Activated T-helper 1 cell treated with Interleukin-2 at 50 U/mL for 16 hours (primary cell): ENCODE measurements around the gene ABCA13.

Experiments
- DNase-seq: peaks from one replicate; pipeline ENCODE4 v3.0.0-alpha.2; 2020; ENCODE audit warnings: low read depth

Gene ABCA13

DNA sequence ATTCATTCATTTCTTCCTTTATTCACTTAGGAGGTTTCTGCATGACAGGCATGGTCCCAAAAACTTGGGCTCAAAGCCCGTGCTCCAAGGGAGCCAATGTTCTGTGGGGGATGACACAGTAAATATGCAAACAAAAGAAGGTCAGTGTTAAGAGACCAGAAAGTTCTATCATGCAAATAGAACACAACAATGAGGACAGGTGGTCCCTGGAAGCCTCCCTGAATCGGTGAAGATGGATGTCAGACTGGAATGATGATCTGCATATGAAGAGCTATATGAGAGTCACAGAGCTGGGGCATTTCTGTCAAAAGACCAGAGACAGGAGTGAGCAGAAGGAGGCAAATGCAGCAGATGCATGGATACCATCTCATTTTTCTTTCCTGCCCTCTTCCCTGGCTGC, 129.0 kb downstream of the ABCA13 start:
- DNase-seq = no peak

- no peak for DNase-seq
Measured at GRCh38 chr7:48301201-48301600, 129.9 kb downstream of the ABCA13 start.

GRCh38 chr7:48304641-48305040, 133.4 kb downstream of the ABCA13 start:
- no peak for DNase-seq

DNA sequence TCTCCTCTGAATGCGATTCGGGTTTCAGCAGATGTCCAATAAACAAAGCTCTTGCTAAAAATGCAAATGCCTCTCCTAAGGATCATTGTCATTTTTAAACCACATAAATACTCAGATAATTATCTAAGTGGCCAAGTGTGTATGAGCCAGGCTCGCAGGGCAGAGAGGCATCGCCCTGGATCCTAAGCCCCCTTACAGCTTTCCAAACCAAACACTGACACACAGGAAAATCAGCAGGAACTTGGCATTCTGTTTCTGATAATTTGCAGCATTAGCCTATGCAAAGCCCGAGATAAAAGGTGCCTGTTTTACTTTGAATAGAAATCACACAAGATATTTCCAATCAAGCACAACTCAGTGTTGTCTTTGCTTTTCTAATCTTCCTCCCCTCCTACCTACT, 134.4 kb downstream of the ABCA13 start:
- no peak for DNase-seq

GRCh38 chr7:48307041-48307714, 135.9 kb downstream of the ABCA13 start:
- DNase-seq = no peak

DNA sequence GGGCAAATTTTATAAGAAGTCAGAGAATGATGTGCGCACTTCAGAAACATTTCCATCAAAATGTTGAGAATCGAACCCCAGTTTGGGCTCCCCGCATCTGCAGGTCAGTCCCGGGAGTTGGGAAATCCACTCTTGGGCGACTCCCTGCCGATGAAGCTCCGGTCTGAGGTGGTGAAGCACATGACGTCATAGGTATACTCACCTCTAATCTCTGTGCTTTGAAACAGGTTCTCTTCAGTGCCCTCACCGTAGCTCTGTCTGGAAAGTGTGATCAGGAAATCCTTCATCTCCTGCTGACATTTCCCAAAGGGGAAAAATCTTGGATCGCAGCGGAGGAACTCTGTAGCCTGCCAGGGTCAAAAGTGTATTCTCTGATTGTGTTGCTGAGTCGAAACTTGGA, 138.5 kb downstream of the ABCA13 start:
- no peak for DNase-seq

DNA sequence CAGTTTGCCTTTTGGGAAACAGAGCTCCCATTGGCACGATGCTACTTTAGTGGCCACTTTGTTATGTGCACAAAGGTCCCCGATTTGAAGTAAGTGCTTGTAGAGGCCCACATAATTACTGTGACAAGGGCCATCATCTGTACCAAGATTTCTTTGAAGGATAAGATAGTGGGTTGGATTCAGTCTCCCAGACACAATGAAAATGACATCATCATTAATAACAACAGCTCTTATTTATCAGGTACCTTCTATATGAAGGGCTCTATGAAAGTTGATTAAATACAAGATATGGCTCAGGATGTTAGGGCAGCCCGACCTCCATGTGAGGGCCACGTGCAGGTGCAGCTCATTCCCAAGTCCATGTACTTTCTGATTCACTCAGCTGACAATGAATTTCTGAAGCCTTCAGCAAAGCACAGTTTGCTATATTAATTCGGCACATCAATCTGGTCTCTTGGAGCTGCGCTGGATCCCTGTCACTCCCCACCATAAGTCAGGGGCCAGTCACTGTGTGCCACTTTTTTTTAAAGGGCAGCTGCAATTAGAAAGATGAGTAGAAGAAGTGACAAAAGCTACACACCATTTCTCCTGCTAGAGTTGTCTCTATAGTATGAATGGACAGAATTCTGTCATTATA, 140.3 kb downstream of the ABCA13 start:
- no peak for DNase-seq

DNA sequence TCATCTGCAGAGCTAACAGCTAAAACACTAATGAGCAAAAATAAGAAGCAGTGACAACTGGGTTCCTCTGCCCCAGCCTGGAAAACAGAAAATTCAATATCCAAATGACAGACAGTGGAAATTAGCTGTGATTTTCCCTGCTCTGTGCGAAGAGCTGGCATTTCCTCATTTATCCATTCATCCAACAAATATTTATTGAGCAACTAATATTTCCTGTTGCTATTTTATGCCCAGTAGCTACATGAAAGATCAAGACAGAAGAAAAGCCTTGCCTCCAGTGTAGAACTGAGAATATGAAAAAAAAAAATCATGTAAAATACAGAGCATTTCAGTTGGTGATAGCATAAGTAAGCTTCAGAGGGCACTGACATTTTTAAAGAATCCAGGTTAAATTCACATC, 140.9 kb downstream of the ABCA13 start:
- DNase-seq = no peak

DNA sequence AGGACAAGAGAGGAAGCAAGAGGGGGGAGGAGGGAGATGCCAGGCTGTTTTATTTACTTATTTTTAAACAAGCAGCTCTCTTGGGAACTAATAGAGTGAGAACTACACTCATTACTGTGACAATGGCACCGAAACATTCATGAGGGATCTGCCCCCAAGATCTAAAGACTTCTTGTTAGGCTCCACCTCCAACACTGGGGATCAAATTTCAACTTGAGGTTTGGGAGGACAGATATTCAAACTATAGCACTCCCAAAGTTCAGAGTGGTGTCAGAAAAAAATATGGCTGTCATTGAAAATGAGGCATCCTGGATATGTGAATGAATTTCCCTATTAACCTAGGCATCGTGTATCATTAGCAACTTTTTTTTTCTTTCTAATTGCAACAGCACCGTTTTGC, 145.5 kb downstream of the ABCA13 start:
- no peak for DNase-seq

DNA sequence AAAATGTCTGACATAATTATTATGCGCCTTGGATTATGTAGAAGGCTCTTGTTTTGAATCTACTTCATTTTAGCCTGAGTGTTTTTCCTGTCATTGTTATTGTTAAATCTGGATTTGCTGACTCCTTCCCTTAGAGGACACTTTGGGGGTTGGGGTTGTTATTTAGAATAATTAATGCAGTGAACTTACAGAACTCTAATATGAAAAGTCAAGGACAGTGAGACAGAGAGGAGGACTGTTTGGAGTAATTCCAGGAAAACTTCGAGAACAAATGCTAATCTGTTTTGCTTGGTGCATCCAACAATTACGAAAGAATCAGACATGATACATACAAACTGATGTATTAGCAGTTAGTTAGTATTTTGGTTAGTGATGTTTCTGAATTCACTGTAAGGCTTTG, 146.1 kb downstream of the ABCA13 start:
- no peak for DNase-seq

- no peak for DNase-seq
Measured at GRCh38 chr7:48321319-48322010, 150.2 kb downstream of the ABCA13 start.

GRCh38 chr7:48337012-48337621, 165.9 kb downstream of the ABCA13 start:
- DNase-seq = no peak

DNA sequence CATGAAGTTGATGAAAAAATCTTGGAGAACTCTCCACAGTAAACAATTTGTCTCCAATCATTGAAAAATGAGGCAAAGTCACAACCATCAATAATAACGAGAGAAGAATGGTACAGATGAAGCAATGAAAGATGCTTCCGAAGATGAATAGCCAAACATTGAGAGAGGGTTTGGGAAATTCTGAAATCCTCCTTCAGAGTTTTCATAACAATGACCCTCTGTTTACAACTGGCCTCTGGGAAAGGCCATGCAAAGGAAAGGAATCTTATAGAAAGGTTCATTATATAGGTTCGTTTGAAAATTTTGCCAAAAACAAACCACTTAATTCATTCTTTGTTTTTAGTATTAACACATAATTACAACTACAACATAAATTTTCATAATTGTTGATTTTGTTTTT, 166.5 kb downstream of the ABCA13 start:
- DNase-seq = no peak

DNA sequence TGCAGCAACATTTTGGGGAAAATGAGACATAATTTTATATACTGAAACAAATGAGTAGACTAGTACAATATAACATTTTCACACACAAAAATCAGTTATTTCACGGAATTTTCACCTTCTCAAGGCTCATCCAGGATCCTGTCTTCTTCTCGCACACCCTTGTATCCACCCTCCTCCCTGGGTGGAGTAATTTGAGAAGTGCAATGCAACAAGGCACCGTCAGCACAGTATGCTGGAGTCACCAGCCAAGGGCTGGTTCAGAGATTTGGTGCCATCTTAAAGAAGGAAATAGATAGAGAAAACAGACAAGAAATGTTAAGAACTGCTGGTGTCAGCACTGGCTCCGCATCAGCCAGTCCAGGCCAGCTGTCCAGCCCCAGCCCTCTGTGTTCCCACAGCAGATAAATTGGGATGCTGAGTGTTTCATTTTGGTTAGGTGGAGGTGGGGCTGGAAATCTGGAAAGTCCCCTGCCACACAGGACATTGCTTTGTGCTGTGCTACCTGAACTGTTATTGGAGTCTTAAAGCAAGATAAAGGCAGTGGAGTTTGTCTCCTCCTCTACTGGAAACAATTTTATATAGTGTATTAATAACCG, 176.1 kb downstream of the ABCA13 start:
- DNase-seq = no peak

GRCh38 chr7:48350515-48350914, 179.3 kb downstream of the ABCA13 start:
- DNase-seq = no peak

- DNase-seq = no peak
Measured at GRCh38 chr7:48351900-48352299, 180.6 kb downstream of the ABCA13 start.

DNA sequence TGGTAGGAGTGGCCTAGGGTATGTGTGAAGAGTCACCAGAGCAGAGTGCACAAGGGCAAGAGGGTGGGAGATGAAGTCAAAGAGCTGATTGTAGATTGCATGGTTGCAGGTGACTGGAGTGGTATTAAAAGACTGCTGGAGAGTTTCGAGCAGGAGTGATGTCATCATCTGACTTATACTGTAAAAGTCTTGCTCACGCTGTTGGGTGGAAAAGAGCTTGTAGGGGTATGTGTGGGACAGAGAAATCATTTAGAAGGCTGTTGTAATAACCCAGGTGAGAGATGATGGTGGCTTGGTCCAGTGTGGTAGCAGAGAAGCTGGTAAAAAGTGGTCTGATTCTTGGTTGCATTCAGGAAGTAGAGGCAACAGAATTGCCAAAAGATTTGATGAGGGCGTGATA, 184.1 kb downstream of the ABCA13 start:
- no peak for DNase-seq

DNA sequence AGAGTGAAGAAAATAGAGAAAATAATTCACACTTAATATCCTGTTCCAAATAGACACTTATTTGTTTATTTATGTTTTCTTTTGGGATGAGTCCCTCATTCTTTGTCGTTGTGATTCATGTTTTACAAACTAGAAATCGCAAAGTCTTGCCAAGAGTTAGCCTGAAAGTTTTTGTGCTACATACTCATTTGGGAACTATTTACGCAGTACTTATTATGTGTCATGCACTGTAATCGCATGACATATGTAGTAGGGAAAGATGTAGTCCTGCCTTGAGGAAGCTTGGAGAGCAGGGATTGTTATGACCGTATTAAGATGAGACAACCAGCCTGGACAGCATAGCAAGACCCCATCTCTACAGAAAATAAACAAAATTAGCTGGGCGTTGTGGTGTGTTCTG, 189.3 kb downstream of the ABCA13 start:
- DNase-seq = no peak

DNA sequence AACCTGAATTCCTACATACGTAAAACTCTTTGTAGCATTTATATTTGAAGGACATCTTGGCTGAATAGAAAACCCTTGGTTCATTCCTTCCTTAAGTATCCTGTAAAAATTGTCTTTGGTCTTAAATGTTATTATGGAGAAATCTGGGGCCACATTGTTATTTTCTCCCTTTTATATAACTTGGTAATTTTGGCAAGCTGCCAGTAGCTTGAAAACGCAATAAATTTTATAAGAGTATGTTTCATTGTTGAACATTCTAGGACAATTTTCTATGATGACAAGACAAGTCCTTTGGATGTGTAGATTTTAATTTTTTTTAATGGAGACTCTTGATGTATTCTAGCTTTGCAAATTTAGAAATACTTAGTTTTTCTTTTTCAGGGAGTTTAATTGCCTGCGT, 191.9 kb downstream of the ABCA13 start:
- no peak for DNase-seq

GRCh38 chr7:48365010-48365409, 193.8 kb downstream of the ABCA13 start:
- DNase-seq = no peak

- no peak for DNase-seq
Measured at GRCh38 chr7:48366096-48366495, 194.8 kb downstream of the ABCA13 start.

GRCh38 chr7:48376263-48376662, 205.0 kb downstream of the ABCA13 start:
- no peak for DNase-seq

DNA sequence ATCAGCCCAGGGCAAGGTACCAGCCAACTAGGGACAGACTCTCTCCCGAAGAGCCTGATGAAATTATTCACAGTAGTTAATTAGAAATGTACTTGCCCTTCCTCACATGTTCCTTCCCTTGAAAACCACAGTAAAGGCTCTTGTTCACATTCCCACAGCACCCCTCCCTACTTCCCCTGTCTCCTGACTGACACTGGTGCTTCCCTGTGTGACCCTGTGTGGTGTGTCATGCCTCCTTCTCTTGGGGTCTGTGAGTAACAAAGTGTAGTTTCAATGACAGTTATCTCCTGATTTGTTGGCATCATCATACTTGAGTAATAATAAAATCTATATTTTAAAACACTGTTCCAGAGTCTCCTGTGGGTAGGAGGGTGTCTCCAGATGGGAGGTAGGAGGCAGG, 209.7 kb downstream of the ABCA13 start:
- no peak for DNase-seq
